DND-41 (cell line): ENCODE results near the gene GABBR2.

ENCODE experiments used
- ATAC-seq: fragments of 200-7000 bp; cut with Tn5 transposase; 3 replicates; pipeline ENCODE4 v1.9.1; 2021; ENCODE audit warnings: low read depth; ENCODE audit not compliant: insufficient read depth
- DNase-seq: peaks from one replicate; pipeline ENCODE4 v3.0.0-alpha.2; 2020
- H2AFZ ChIP-seq: 2 replicates; pipeline ENCODE4 v1.6.0; 2012; ENCODE audit warnings: low read depth, low read length
- H3K27ac ChIP-seq: 2 replicates; pipeline ENCODE4 v1.5.1; 2012; ENCODE audit warnings: low read length, inconsistent platforms
- H3K27me3 ChIP-seq: fragments of 200-600 bp; sonication (generic); 2 replicates; pipeline ENCODE4 v1.6.0; 2012; ENCODE audit warnings: low read length, mild to moderate bottlenecking, inconsistent platforms; ENCODE audit not compliant: insufficient read depth, poor library complexity
- H3K36me3 ChIP-seq: 2 replicates; pipeline ENCODE4 v1.5.1; 2012; ENCODE audit warnings: low read length, inconsistent platforms; ENCODE audit not compliant: insufficient read depth
- H3K4me1 ChIP-seq: 2 replicates; pipeline ENCODE4 v1.5.1; 2012; ENCODE audit warnings: mild to moderate bottlenecking, low read length; ENCODE audit not compliant: insufficient read depth
- H3K4me2 ChIP-seq: 2 replicates; pipeline ENCODE4 v1.6.0; 2012; ENCODE audit warnings: mild to moderate bottlenecking, moderate library complexity, low read length, inconsistent platforms; ENCODE audit not compliant: insufficient read depth
- H3K4me3 ChIP-seq, 2 experiments: fragments of 200-600 bp in 1 of 2; shearing (Covaris generic) in 1 of 2; 2 replicates each; pipeline ENCODE4 v1.5.1; 2012 to 2016; ENCODE audit warnings: inconsistent platforms in 2 of 2, low read length in 2 of 2, mild to moderate bottlenecking in 2 of 2, low read depth in 1 of 2, moderate library complexity in 1 of 2
- H3K79me2 ChIP-seq: 2 replicates; pipeline ENCODE4 v1.6.0; 2012; ENCODE audit warnings: low read length, inconsistent platforms; ENCODE audit not compliant: insufficient read depth
- H3K9ac ChIP-seq: 2 replicates; pipeline ENCODE4 v1.6.0; 2012; ENCODE audit warnings: low read depth, mild to moderate bottlenecking, inconsistent platforms, low read length, moderate library complexity
- H3K9me3 ChIP-seq: 2 replicates; pipeline ENCODE4 v1.5.1; 2012; ENCODE audit warnings: low read length, moderate library complexity, mild to moderate bottlenecking, inconsistent platforms; ENCODE audit not compliant: insufficient read depth, severe bottlenecking
- H4K20me1 ChIP-seq: 2 replicates; pipeline ENCODE4 v1.6.0; 2012; ENCODE audit warnings: low read length; ENCODE audit not compliant: insufficient read depth
- EZH2 ChIP-seq: IDR thresholded peaks from 3 replicates; pipeline ENCODE4 v1.6.1; 2012; ENCODE audit warnings: borderline replicate concordance, low read depth, mild to moderate bottlenecking, moderate library complexity, low read length, inconsistent platforms; ENCODE audit not compliant: severe bottlenecking
- TF ChIP-seq, protein P1 (sequence below): IDR thresholded peaks from 2 replicates; pipeline ENCODE4 v1.5.1; 2012; ENCODE audit warnings: borderline replicate concordance, low read length, moderate library complexity, mild to moderate bottlenecking; ENCODE audit not compliant: poor library complexity, severe bottlenecking; ENCODE audit errors: extremely low read depth

Gene GABBR2

DNA sequence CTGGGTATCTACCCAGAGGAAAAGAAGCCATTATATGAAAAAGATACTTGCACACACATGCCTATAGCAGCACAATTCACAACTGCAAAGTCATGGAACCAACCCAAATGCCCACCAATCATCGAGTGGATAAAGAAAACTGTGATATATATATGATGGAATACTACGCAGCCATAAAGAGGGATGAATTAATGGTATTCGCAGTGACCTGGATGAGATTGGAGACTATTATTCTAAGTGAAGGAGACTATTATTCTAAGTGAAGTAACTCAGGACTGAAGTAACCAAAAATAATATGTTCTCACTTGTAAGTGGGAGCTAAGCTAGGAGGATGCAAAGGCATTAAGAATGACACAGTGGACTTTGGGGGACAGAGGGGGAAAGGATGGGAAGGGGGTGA, 30.0 kb upstream of the GABBR2 start:
- TF ChIP-seq, protein P1, sequence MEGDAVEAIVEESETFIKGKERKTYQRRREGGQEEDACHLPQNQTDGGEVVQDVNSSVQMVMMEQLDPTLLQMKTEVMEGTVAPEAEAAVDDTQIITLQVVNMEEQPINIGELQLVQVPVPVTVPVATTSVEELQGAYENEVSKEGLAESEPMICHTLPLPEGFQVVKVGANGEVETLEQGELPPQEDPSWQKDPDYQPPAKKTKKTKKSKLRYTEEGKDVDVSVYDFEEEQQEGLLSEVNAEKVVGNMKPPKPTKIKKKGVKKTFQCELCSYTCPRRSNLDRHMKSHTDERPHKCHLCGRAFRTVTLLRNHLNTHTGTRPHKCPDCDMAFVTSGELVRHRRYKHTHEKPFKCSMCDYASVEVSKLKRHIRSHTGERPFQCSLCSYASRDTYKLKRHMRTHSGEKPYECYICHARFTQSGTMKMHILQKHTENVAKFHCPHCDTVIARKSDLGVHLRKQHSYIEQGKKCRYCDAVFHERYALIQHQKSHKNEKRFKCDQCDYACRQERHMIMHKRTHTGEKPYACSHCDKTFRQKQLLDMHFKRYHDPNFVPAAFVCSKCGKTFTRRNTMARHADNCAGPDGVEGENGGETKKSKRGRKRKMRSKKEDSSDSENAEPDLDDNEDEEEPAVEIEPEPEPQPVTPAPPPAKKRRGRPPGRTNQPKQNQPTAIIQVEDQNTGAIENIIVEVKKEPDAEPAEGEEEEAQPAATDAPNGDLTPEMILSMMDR = no peak
- TF ChIP-seq EZH2 = no peak
- Histone ChIP-seq H4K20me1 (no peaks in the 10 kb centered on the region), H3K4me3 (no peak overlapping the region), H3K9me3 (no peaks in the 10 kb centered on the region), H3K27ac (no peak overlapping the region), H3K4me2 (no peak overlapping the region), H3K36me3 (no peaks in the 10 kb centered on the region), H3K4me1 (no peaks in the 10 kb centered on the region), H3K79me2 (no peaks in the 10 kb centered on the region), H3K9ac (no peak overlapping the region), H2AFZ (no peak overlapping the region), H3K27me3 (no peaks in the 10 kb centered on the region)
- DNase-seq (no peak), ATAC-seq (no peak)

DNA sequence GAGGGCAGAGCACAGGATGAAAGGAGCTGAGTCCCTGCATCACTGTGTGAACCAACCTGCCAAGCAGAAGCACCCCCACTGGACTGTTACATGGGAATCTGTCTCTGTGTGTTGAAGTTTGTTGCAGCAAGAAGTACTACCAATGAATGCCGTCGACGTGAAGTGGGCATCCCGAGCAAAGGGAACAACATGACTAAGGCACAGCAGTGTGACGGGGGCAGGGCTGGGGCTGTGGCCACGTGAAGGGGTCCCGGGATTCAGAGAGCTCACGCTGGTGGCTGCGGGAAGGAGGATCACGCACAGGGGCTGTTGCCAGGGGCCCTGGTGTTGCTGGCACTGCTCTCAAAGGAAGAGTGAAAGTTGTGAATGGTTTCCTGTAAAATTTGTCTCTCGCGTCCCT, 27.5 kb upstream of the GABBR2 start:
- no peak overlapping the region for H3K4me3 ChIP-seq
- no peaks in the 10 kb centered on the region for H3K4me1 ChIP-seq
- H3K79me2 ChIP-seq = no peaks in the 10 kb centered on the region
- no peak for TF ChIP-seq EZH2
- TF ChIP-seq, protein P1 = no peak
- no peaks in the 10 kb centered on the region for H3K9me3 ChIP-seq
- H3K36me3 ChIP-seq = no peaks in the 10 kb centered on the region
- no peak overlapping the region for H3K9ac ChIP-seq
- no peak overlapping the region for H3K4me2 ChIP-seq
- no peak overlapping the region for H2AFZ ChIP-seq
- ATAC-seq (no peak), DNase-seq (no peak)
- no peaks in the 10 kb centered on the region for H3K27me3 ChIP-seq
- no peak overlapping the region for H3K27ac ChIP-seq
- H4K20me1 ChIP-seq = no peaks in the 10 kb centered on the region

DNA sequence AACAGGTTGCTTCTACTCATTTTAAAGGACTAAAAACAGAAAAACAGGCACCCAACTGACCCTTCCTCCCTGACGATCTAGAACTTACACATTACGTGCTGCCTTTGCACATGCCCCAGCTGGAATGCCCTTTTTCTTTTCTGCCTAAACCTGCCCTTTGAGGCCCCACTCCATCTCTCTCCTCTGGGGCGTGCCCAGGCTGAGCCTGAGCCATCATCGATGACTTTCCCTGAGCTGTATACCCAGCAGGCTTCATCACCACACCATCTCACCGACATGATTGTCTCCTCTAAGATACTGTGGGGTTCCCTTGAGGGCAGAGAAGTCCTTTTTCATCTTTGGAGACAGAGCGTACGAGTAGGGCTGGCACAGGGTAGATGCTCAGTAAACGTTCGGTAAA, 24.1 kb upstream of the GABBR2 start:
- ATAC-seq (no peak), DNase-seq (no peak)
- no peaks in the 10 kb centered on the region for H3K79me2 ChIP-seq
- no peak overlapping the region for H3K27ac ChIP-seq
- H3K4me1 ChIP-seq = no peaks in the 10 kb centered on the region
- no peak for TF ChIP-seq EZH2
- TF ChIP-seq, protein P1 = no peak
- H3K9ac ChIP-seq = no peak overlapping the region
- no peaks in the 10 kb centered on the region for H4K20me1 ChIP-seq
- no peak overlapping the region for H2AFZ ChIP-seq
- H3K4me2 ChIP-seq = no peak overlapping the region
- no peaks in the 10 kb centered on the region for H3K36me3 ChIP-seq
- no peak overlapping the region for H3K4me3 ChIP-seq
- no peaks in the 10 kb centered on the region for H3K27me3 ChIP-seq
- no peaks in the 10 kb centered on the region for H3K9me3 ChIP-seq

DNA sequence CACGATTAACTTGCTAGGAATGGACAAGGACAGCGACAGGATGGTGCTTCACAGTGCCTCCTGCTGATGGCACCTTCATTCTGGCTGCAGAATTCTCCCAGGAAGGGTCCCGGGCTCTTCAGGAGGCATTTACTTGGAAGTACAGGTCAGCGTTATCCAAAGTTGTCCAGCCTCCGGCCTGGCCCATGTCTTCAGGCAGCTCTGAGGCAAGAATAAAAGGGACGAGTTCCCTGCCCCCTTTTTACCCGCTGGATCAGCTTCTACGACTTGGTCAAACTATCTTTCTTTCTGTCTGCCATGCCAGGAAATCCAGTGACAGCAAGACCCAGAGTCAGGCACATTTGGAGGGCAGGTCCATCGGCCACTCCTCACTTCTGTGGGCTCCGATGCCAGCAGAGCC, 23.4 kb upstream of the GABBR2 start:
- Histone ChIP-seq H3K9ac (no peak overlapping the region), H3K4me3 (no peak overlapping the region), H3K79me2 (no peaks in the 10 kb centered on the region), H3K27me3 (no peaks in the 10 kb centered on the region), H4K20me1 (no peaks in the 10 kb centered on the region), H3K36me3 (no peaks in the 10 kb centered on the region), H3K4me2 (no peak overlapping the region), H3K9me3 (no peaks in the 10 kb centered on the region), H2AFZ (no peak overlapping the region), H3K4me1 (no peaks in the 10 kb centered on the region), H3K27ac (no peak overlapping the region)
- ATAC-seq (no peak), DNase-seq (no peak)
- TF ChIP-seq, protein P1 = no peak
- TF ChIP-seq EZH2 = no peak
